ENCODE results near the gene PCGF3.
A peak's percentile ranks its signal among the peaks of the same experiment; 100 is the strongest.
"Not testable (repeated sequence)": the region's sequence is repeated elsewhere in the genome, so short reads cannot be mapped to it uniquely, and the experiment has no call there.

PCGF3 gene

DNA sequence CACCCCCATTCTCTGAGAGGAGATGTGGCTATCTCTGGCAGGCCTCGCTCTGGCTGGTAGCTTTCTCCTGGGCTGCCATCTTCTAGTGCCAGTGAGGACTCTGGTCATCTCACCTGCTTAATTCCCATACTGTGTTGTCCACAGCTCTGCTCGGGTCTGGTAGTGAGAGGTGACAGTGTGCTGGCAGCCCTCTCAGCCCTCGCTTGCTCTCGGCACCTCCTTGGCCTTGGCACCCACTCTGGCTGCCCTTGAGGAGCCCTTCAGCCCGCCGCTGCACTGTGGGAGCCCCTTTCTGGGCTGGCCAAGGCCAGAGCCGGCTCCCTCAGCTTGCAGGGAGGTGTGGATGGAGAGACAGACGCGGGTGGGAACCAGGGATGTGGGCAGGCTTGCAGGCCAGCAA is 67.6 kb downstream of the PCGF3 start:
- DNase-seq (ENCODE audit: low read depth) = no peak
- no peak overlapping the region for H3K4me3 ChIP-seq (ENCODE audit: low read length)
- no peak for TF ChIP-seq CTCF (conservative IDR thresholded peaks at IDR 0.05; ENCODE audit: low read depth, low read length)

GRCh38 chr4:774419-775092 is 68.9 kb downstream of the PCGF3 start:
- DNase-seq (ENCODE audit: low read depth); H3K4me3 ChIP-seq (ENCODE audit: low read length): not testable (repeated sequence)

GRCh38 chr4:775485-775884 is 69.9 kb downstream of the PCGF3 start:
- H3K4me3 ChIP-seq (ENCODE audit: low read length); DNase-seq (ENCODE audit: low read depth): not testable (repeated sequence)

- no peak for TF ChIP-seq CTCF (conservative IDR thresholded peaks at IDR 0.05; ENCODE audit: low read depth, low read length)
- DNase-seq (ENCODE audit: low read depth) = no peak
- no peak overlapping the region for H3K4me3 ChIP-seq (ENCODE audit: low read length)
Observed at GRCh38 chr4:776743-777441, 71.3 kb downstream of the PCGF3 start.

- no peak for TF ChIP-seq CTCF (conservative IDR thresholded peaks at IDR 0.05; ENCODE audit: low read depth, low read length)
- H3K4me3 ChIP-seq (ENCODE audit: low read length) = no peak overlapping the region
- no peak for DNase-seq (ENCODE audit: low read depth)
Observed at GRCh38 chr4:777520-778262, 72.1 kb downstream of the PCGF3 start.

- DNase-seq (ENCODE audit: low read depth) = no peak
- no peak overlapping the region for H3K4me3 ChIP-seq (ENCODE audit: low read length)
- TF ChIP-seq CTCF (conservative IDR thresholded peaks at IDR 0.05; ENCODE audit: low read depth, low read length) = no peak
Observed at GRCh38 chr4:779555-779954, 73.9 kb downstream of the PCGF3 start.

DNA sequence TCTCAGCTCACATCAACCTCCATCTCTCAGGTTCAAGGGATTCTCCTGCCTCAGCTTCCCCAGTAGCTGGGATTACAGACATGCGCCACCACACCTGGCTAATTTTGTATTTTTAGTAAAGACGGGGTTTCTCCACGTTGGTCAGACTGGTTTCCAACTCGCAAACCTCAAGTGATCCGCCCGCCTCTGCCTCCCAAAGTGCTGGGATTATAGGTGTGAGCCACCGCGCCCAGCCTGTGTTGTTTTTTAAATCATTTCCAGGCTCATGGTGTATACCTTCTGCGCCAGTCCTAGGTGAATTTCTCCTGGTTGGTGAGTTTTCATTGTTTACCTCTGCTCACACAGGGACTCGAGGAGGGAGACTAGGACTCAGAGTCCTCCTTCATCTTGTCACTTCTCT is 74.6 kb downstream of the PCGF3 start:
- not testable (repeated sequence) for DNase-seq (ENCODE audit: low read depth)
- peak overlapping the region; percentile 89 for H3K4me3 ChIP-seq (ENCODE audit: low read length)

DNA sequence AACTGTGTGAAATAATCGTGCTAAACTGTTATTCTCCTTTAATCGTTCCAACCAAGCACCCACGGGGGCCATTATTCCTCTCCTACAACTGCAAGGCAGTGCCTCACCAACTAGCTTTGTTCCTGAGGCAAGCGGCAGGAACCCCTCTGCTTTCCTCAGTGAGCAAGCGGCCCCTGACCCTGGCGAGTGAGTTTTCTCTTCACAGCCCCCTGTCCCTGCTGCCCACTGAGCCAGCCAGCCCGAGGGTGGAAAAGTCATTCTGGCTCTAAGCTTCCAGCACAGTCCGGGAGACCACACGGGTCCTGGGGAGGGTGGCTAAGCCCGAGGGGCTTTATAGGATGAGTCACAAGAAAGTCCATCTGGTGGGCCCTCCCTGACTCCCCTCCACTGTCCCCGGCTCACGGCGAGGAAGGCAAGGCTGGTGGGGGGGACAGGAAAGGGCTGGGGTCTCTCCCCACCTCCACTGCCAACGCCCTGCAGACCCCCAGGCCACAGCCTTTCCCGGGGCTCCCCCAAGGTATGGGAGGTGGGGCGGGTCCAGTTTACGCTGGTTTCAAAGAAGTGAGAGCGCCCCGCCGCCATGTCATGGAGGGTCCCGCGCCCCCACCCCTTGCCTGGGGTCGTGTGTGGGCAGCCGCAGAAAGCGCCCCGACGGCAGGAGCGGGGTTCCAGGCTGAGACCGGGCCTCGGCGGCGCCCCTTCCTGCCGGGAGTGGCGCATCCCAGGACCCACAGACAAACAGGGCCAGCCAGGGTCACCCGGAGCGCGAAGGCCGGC is 75.3 kb downstream of the PCGF3 start:
- no peak for DNase-seq (ENCODE audit: low read depth)
- TF ChIP-seq CTCF (conservative IDR thresholded peaks at IDR 0.05; ENCODE audit: low read depth, low read length) = no peak
- peak overlapping the region; percentile 89 for H3K4me3 ChIP-seq (ENCODE audit: low read length)

Measured in retinal pigment epithelial cell (primary cell).